Astrocyte of the spinal cord (primary cell): ENCODE data around the gene UBQLNL.

Source experiments
- DNase-seq: peaks from one replicate; pipeline ENCODE4 v3.0.0; 2011; ENCODE audit warnings: low read depth, low spot score
- H3K4me3 ChIP-seq: 2 replicates; pipeline ENCODE4 v1.5.1; 2011; ENCODE audit warnings: low read depth, mild to moderate bottlenecking, low read length, moderate library complexity
- CTCF ChIP-seq: IDR thresholded peaks from 2 replicates; pipeline ENCODE4 v1.5.1; 2012; ENCODE audit warnings: low read depth, mild to moderate bottlenecking, low read length, inconsistent platforms
- in situ Hi-C: cut with HindIII; loops from 2 replicates; pipeline ENCODE4 v1.10.0; 2017; ENCODE audit warnings: low sequenced_read_pairs

UBQLNL gene

GRCh38 chr11:5504403-5504921 lies 12.0 kb downstream of the UBQLNL start:
- DNase-seq, result no peak
- H3K4me3 ChIP-seq, result no peak overlapping the region
- in situ Hi-C loops, result no loop called here
- no peak for TF ChIP-seq CTCF

- DNase-seq, result no peak
- in situ Hi-C loops, result no loop called here
- H3K4me3 ChIP-seq, result no peak overlapping the region
- TF ChIP-seq CTCF, result no peak
Observed at GRCh38 chr11:5500393-5500801, 16.1 kb downstream of the UBQLNL start.

- DNase-seq, result no peak
Observed at GRCh38 chr11:5499671-5500070, 16.8 kb downstream of the UBQLNL start.

GRCh38 chr11:5489576-5490357 lies 26.7 kb downstream of the UBQLNL start:
- no peak for TF ChIP-seq CTCF
- no peak overlapping the region for H3K4me3 ChIP-seq
- in situ Hi-C loops, result no loop called here
- peak; percentile 3 for DNase-seq

More at GRCh38 chr11:5499671-5500070, 16.8 kb downstream of the UBQLNL start:
- H3K4me3 ChIP-seq, result no peak overlapping the region
- in situ Hi-C loops, result no loop called here
- no peak for TF ChIP-seq CTCF

- TF ChIP-seq CTCF, result no peak
- no peak for DNase-seq
- in situ Hi-C loops, result no loop called here
- no peak overlapping the region for H3K4me3 ChIP-seq
Observed at GRCh38 chr11:5488798-5489399, 27.6 kb downstream of the UBQLNL start.

- no peak for DNase-seq
- in situ Hi-C loops, result no loop called here
- no peak within 1 kb of the TSS for H3K4me3 ChIP-seq
- no peak for TF ChIP-seq CTCF
Observed at GRCh38 chr11:5488385-5488784, 28.1 kb downstream of the UBQLNL start, which contains the start of gene OR52D1. OR52D1 (plus strand) TSS chr11:5488685; CDS start chr11:5488707, 22 bp downstream.
